Activated naive CD8-positive, alpha-beta T cell treated with anti-CD3 and anti-CD28 coated beads, Interleukin-2, amount 10 ng/mL, durations not matched to agents 7 days and 5 days (primary cell): ENCODE measurements around the gene PRRT2. TPM values are rescaled to one million over a fixed set of nuclear protein-coding genes. Genes with fewer than 3 reads are reported as not detected.

Experiments
- ATAC-seq: fragments of 150-1000 bp; cut with Tn5 transposase; one replicate; pipeline ENCODE4 v1.10.0; 2021; ENCODE audit warnings: low read depth, moderate library complexity
- POLR2A ChIA-PET: fragments of 350-600 bp; sonication (Branson Sonifier 250); formaldehyde crosslinking; loops from one replicate; lab custom pipeline; 2021; ENCODE audit warnings: antibody characterized with exemption; lab: Charles Lee
- DNase-seq: peaks from one replicate; pipeline ENCODE4 v3.0.0; 2021
- H3K27ac Mint-ChIP-seq: one replicate; pipeline ENCODE4 v1.8.0; 2022; ENCODE audit warnings: mild to moderate bottlenecking, mixed read lengths
- H3K27me3 Mint-ChIP-seq: one replicate; pipeline ENCODE4 v1.8.0; 2022; ENCODE audit warnings: mild to moderate bottlenecking, moderate library complexity, mixed read lengths
- H3K36me3 Mint-ChIP-seq: one replicate; pipeline ENCODE4 v1.8.0; 2021; ENCODE audit warnings: mild to moderate bottlenecking, mixed read lengths
- H3K4me1 Mint-ChIP-seq: one replicate; pipeline ENCODE4 v1.8.0; 2021; ENCODE audit warnings: mixed read lengths
- H3K4me3 Mint-ChIP-seq: one replicate; pipeline ENCODE4 v1.8.0; 2022; ENCODE audit warnings: mild to moderate bottlenecking, moderate library complexity, mixed read lengths
- H3K9me3 Mint-ChIP-seq: one replicate; pipeline ENCODE4 v1.8.0; 2021; ENCODE audit warnings: mixed read lengths
- total RNA-seq, 2 experiments: library from RNA; stranded (reverse); gene quantifications; one replicate each; pipeline ENCODE4 v1.2.3, GENCODE V29; 2021

Gene PRRT2
- total RNA-seq, 2 experiments from 2014 or later: 2.2 to 2.3 TPM

GRCh38 chr16:29850998-29851397, 39.0 kb downstream of the PRRT2 start:
- ATAC-seq (no peak), DNase-seq (no peak)
- H3K9me3 Mint-ChIP-seq: no peaks in the 10 kb centered on the region
- no peak overlapping the region for H3K27ac Mint-ChIP-seq
- POLR2A ChIA-PET: interaction anchor here (1.2 kb wide), 1 partner anchor 34 kb away, joined by 3 read pairs; no protein-coding TSS in a partner anchor
- H3K27me3 Mint-ChIP-seq: no peaks in the 10 kb centered on the region
- peaks cover 4% of the 10 kb centered on the region for H3K4me1 Mint-ChIP-seq
- H3K4me3 Mint-ChIP-seq: no peak overlapping the region
- peaks cover 17% of the 10 kb centered on the region for H3K36me3 Mint-ChIP-seq

DNA sequence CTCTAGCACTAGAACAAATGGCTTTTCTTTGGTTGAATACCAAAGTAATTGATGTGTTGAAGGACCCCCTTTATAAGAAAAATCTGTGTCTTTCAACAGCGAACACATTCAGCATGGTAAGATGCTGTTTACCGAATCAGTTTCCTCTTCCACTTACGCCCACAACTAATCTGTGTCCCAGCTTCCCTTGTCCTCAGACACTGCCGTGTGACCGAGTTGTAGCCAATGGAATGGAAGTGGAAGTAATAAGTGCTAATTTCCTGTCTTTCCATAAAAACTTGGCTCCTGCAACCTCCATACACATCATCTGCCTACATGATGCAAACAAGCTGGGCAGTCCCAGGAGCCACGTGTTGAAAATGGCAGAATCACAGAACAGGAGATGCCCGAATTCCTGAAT, 40.7 kb downstream of the PRRT2 start:
- Mint-ChIP-seq H3K27me3 (no peaks in the 10 kb centered on the region), H3K36me3 (peaks cover 15% of the 10 kb centered on the region), H3K4me3 (no peak overlapping the region), H3K9me3 (no peaks in the 10 kb centered on the region), H3K27ac (no peak overlapping the region), H3K4me1 (peaks cover 4% of the 10 kb centered on the region)
- POLR2A ChIA-PET: no interaction called here
- DNase-seq (no peak), ATAC-seq (no peak)

DNA sequence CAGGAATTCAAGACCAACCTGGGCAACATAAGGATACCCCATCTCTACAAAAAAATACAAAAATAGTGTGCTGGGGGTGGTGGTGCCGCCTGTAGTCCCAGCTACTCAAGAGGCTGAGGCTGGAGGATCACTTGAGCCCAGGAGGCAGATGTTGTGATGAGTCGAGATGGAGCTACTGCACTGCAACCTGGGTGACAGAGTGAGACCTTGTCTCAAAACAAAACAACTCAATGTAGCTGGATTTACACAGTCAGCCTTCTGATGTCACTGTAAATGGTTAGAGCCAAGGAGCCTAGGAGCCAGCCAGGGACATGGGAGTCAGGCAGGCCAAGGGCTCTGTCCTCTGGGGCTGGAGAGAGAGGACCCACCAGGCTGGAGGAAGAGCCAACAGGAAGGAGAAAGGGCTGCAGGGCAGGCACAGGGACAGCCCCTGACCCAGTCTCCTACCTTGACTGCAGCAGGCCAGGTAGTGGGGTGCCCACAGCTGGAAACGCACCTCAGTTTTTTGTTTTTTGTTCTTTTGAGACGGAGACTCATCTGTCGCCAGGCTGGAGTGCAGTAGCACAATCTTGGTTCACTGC, 42.6 kb downstream of the PRRT2 start:
- no peak for ATAC-seq
- peaks cover 19% of the 10 kb centered on the region for H3K36me3 Mint-ChIP-seq
- POLR2A ChIA-PET: interaction anchor here (1.0 kb wide), 1 partner anchor 42 kb away, joined by 3 read pairs; the partner anchor contains the start of gene PRRT2

GRCh38 chr16:29857133-29857760, 45.3 kb downstream of the PRRT2 start:
- H3K27me3 Mint-ChIP-seq: no peaks in the 10 kb centered on the region
- no peak for DNase-seq
- H3K27ac Mint-ChIP-seq: no peak overlapping the region
- no peak overlapping the region for H3K4me3 Mint-ChIP-seq
- H3K36me3 Mint-ChIP-seq: peaks cover 15% of the 10 kb centered on the region
- POLR2A ChIA-PET: interaction anchor here (0.7 kb wide), 1 partner anchor 36 kb away, joined by 4 read pairs; no protein-coding TSS in a partner anchor
- no peak for ATAC-seq
- H3K9me3 Mint-ChIP-seq: no peaks in the 10 kb centered on the region
- peaks cover 7% of the 10 kb centered on the region for H3K4me1 Mint-ChIP-seq

More for the DNA sequence above, 42.6 kb downstream of the PRRT2 start:
- no peaks in the 10 kb centered on the region for H3K4me1 Mint-ChIP-seq
- no peak overlapping the region for H3K27ac Mint-ChIP-seq
- H3K9me3 Mint-ChIP-seq: no peaks in the 10 kb centered on the region
- no peak overlapping the region for H3K4me3 Mint-ChIP-seq
- H3K27me3 Mint-ChIP-seq: no peaks in the 10 kb centered on the region
- DNase-seq: no peak

- H3K27ac Mint-ChIP-seq: no peak overlapping the region
- peaks cover 15% of the 10 kb centered on the region for H3K36me3 Mint-ChIP-seq
- no peak for DNase-seq
- no peaks in the 10 kb centered on the region for H3K27me3 Mint-ChIP-seq
- POLR2A ChIA-PET: interaction anchor here (0.6 to 0.7 kb wide), 2 partner anchors 15 kb away, joined by 4 to 5 read pairs; no protein-coding TSS in a partner anchor
- H3K4me1 Mint-ChIP-seq: peaks cover 9% of the 10 kb centered on the region
- ATAC-seq: no peak
- H3K9me3 Mint-ChIP-seq: no peaks in the 10 kb centered on the region
- H3K4me3 Mint-ChIP-seq: no peak overlapping the region
These were observed 46.3 kb downstream of the PRRT2 start for GRCh38 chr16:29858149-29858849.

GRCh38 chr16:29858974-29859373, 47.0 kb downstream of the PRRT2 start:
- DNase-seq: no peak
- Mint-ChIP-seq H3K9me3 (no peaks in the 10 kb centered on the region), H3K4me3 (no peak overlapping the region), H3K36me3 (peaks cover 15% of the 10 kb centered on the region), H3K27me3 (no peaks in the 10 kb centered on the region), H3K4me1 (peaks cover 11% of the 10 kb centered on the region), H3K27ac (no peak overlapping the region)
- POLR2A ChIA-PET: no interaction called here
- no peak for ATAC-seq

DNA sequence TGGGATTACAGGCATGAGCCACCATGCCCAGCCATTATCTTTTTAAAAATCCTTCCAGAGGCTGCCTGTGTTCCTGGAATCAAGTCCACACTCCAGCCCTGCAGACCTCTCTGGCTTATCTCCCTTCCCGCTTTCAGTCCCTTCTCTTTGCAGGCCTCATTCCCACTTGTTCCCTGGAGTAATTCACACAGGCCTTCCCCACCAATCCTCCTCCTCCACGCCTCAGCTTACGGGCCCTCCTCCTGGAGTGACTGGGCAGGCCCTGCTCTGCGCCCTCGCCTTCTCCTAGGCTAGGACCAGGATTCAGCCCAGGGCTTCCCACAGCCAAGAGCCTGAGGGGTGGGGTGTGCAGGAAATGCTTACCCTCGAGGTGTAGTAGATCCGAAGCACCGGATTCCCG, 48.2 kb downstream of the PRRT2 start:
- Mint-ChIP-seq H3K27ac (no peak overlapping the region), H3K9me3 (no peaks in the 10 kb centered on the region), H3K27me3 (no peaks in the 10 kb centered on the region), H3K36me3 (peaks cover 15% of the 10 kb centered on the region), H3K4me3 (no peak overlapping the region), H3K4me1 (peaks cover 11% of the 10 kb centered on the region)
- no peak for DNase-seq
- POLR2A ChIA-PET: no interaction called here
- ATAC-seq: no peak

GRCh38 chr16:29862383-29862883, 50.4 kb downstream of the PRRT2 start:
- ATAC-seq (no peak), DNase-seq (no peak)
- Mint-ChIP-seq H3K4me3 (peak overlapping the region; percentile 96), H3K27me3 (no peaks in the 10 kb centered on the region), H3K36me3 (peaks cover 13% of the 10 kb centered on the region), H3K27ac (peak overlapping the region; percentile 93), H3K4me1 (peaks cover 11% of the 10 kb centered on the region), H3K9me3 (no peaks in the 10 kb centered on the region)
- POLR2A ChIA-PET: interaction anchor here (1.5 kb wide), 1 partner anchor 55 kb away, joined by 4 read pairs; no protein-coding TSS in a partner anchor

- Mint-ChIP-seq H3K4me1 (peaks cover 13% of the 10 kb centered on the region), H3K27me3 (no peaks in the 10 kb centered on the region), H3K4me3 (peak within 1 kb of the TSS; percentile 96), H3K36me3 (peaks cover 12% of the 10 kb centered on the region), H3K27ac (peak within 1 kb of the TSS; percentile 100), H3K9me3 (no peaks in the 10 kb centered on the region)
- POLR2A ChIA-PET: interaction anchor here (0.6 to 1.7 kb wide), 4 partner anchors 43 to 98 kb away, joined by 3 to 10 read pairs (median 4); partner anchors contain the start of genes KCTD13, MVP and TMEM219
- DNase-seq: peak; percentile 86
- ATAC-seq: peak; percentile 97
These were observed 51.1 kb downstream of the PRRT2 start, which contains the start of gene CDIPT for GRCh38 chr16:29862884-29863668. CDIPT (minus strand) TSS chr16:29863226; CDS start chr16:29862857, 369 bp downstream.

DNA sequence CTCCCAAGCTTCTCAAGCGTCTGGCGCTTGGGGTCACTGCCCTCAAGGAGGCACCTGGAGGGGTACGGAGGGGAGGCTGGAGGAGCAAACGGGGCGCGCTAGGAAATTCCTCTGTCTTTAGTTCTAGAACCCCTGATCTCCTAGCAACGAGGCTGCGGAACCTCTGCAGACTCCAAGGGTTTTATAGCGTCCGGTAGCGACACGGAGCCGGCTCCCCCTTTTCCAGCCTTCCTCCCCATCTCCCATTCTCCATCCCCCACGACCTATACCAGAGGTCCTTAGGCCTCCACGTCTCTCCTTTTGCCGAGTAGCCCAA, 51.6 kb downstream of the PRRT2 start:
- Mint-ChIP-seq H3K27ac (peak overlapping the region; percentile 100), H3K27me3 (no peaks in the 10 kb centered on the region), H3K9me3 (no peaks in the 10 kb centered on the region), H3K36me3 (peaks cover 9% of the 10 kb centered on the region), H3K4me1 (peaks cover 13% of the 10 kb centered on the region), H3K4me3 (peak overlapping the region; percentile 96)
- no peak for DNase-seq
- POLR2A ChIA-PET: interaction anchor here (0.6 to 1.7 kb wide), 4 partner anchors 43 to 98 kb away, joined by 3 to 10 read pairs (median 4); partner anchors contain the start of genes KCTD13, MVP and TMEM219
- ATAC-seq: no peak

- H3K9me3 Mint-ChIP-seq: no peaks in the 10 kb centered on the region
- DNase-seq: no peak
- ATAC-seq: no peak
- H3K36me3 Mint-ChIP-seq: peaks cover 8% of the 10 kb centered on the region
- H3K27me3 Mint-ChIP-seq: no peaks in the 10 kb centered on the region
- POLR2A ChIA-PET: interaction anchor here (0.6 to 1.7 kb wide), 3 partner anchors 44 to 751 kb away, joined by 4 to 10 read pairs (median 4); partner anchors contain the start of genes KCTD13 and MVP
- H3K4me3 Mint-ChIP-seq: no peak overlapping the region
- H3K4me1 Mint-ChIP-seq: peaks cover 13% of the 10 kb centered on the region
- H3K27ac Mint-ChIP-seq: no peak overlapping the region
These were observed 52.2 kb downstream of the PRRT2 start for GRCh38 chr16:29864205-29864604.
